Neural cell (in vitro differentiated cells): ENCODE results near the gene OGDH.

ENCODE experiments used
- CTCF ChIP-seq: fragments of 450-650 bp; IDR thresholded peaks from 2 replicates; pipeline ENCODE4 v1.5.1; 2014; ENCODE audit warnings: antibody characterized with exemption, mild to moderate bottlenecking, moderate library complexity; ENCODE audit not compliant: poor library complexity, severe bottlenecking
- EP300 ChIP-seq: fragments of 450-650 bp; conservative IDR thresholded peaks from 2 replicates; pipeline ENCODE4 v1.6.1; 2014; ENCODE audit warnings: antibody characterized with exemption, mild to moderate bottlenecking, moderate library complexity; ENCODE audit not compliant: poor library complexity, severe bottlenecking
- MXI1 ChIP-seq: fragments of 450-650 bp; conservative IDR thresholded peaks from 2 replicates; pipeline ENCODE4 v1.6.1; 2014; ENCODE audit warnings: antibody characterized with exemption, mild to moderate bottlenecking; ENCODE audit not compliant: poor library complexity, severe bottlenecking
- POLR2AphosphoS5 ChIP-seq: IDR thresholded peaks from 2 replicates; pipeline ENCODE4 v1.6.1; 2012
- SMC3 ChIP-seq: fragments of 450-650 bp; conservative IDR thresholded peaks from 2 replicates; pipeline ENCODE4 v1.6.1; 2014; ENCODE audit warnings: antibody characterized with exemption, mild to moderate bottlenecking, moderate library complexity; ENCODE audit not compliant: poor library complexity
- TAF1 ChIP-seq: IDR thresholded peaks from 2 replicates; pipeline ENCODE4 v1.6.1; 2012; ENCODE audit warnings: low read depth

- TF ChIP-seq CTCF (no peak), POLR2AphosphoS5 (no peak), EP300 (no peak), MXI1 (no peak), SMC3 (no peak), TAF1 (no peak)
Observed at GRCh38 chr7:44599222-44599621, 7.2 kb upstream of the OGDH start.
